KOPT-K1 (cell line): ENCODE data around the gene NAE1.
"Not testable (repeated sequence)": the region's sequence is repeated elsewhere in the genome, so short reads cannot be mapped to it uniquely, and the experiment has no call there.

ENCODE experiments used
- H3K27ac ChIP-seq: fragments of 200-600 bp; sonication (generic); 2 replicates; pipeline ENCODE4 v1.5.1; 2016; ENCODE audit warnings: antibody characterized with exemption, mild to moderate bottlenecking, low read depth, low read length; ENCODE audit not compliant: poor library complexity, severe bottlenecking
- H3K36me3 ChIP-seq: fragments of 200-600 bp; sonication (generic); 2 replicates; pipeline ENCODE4 v1.5.1; 2017; ENCODE audit warnings: antibody characterized with exemption, mild to moderate bottlenecking, low read length, moderate library complexity; ENCODE audit not compliant: insufficient read depth
- H3K9me3 ChIP-seq: fragments of 200-600 bp; sonication (generic); 2 replicates; pipeline ENCODE4 v1.5.1; 2017; ENCODE audit warnings: antibody characterized with exemption, low read length, mild to moderate bottlenecking; ENCODE audit not compliant: insufficient read depth, poor library complexity, severe bottlenecking

NAE1 gene

GRCh38 chr16:66798161-66798560, 32.6 kb downstream of the NAE1 start:
- H3K36me3 ChIP-seq = peaks cover 25% of the 10 kb centered on the region
- no peak overlapping the region for H3K27ac ChIP-seq
- no peaks in the 10 kb centered on the region for H3K9me3 ChIP-seq

DNA sequence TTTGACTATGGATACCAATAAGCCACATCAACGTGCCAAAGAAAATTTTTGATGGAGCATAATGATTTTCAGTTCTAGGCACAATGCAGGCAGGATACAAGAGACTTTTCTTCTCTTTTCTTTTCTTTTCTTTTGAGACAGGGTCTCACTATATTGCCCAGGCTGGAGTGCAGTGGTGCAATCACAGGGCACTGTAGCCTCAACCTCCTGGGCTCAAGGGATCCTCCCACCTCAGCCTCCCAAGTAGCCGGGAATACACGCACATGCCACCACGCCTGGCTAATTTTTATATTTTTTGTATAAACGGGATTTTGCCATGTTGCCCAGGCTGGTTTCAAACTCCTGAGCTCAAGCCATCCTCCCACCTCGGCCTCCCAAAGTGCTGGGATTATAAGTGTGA, 36.8 kb downstream of the NAE1 start:
- not testable (repeated sequence) for H3K9me3 ChIP-seq, H3K27ac ChIP-seq, H3K36me3 ChIP-seq

GRCh38 chr16:66790130-66790733, 40.5 kb downstream of the NAE1 start:
- H3K9me3 ChIP-seq = no peaks in the 10 kb centered on the region
- H3K27ac ChIP-seq = no peak overlapping the region
- no peaks in the 10 kb centered on the region for H3K36me3 ChIP-seq

GRCh38 chr16:66787427-66787826, 43.3 kb downstream of the NAE1 start:
- Histone ChIP-seq H3K36me3 (no peaks in the 10 kb centered on the region), H3K9me3 (no peaks in the 10 kb centered on the region), H3K27ac (no peak overlapping the region)

- Histone ChIP-seq H3K9me3 (no peaks in the 10 kb centered on the region), H3K27ac (no peak overlapping the region), H3K36me3 (no peaks in the 10 kb centered on the region)
Observed at GRCh38 chr16:66786551-66786950, 44.2 kb downstream of the NAE1 start.

GRCh38 chr16:66776457-66776856, 54.3 kb downstream of the NAE1 start:
- H3K27ac ChIP-seq = no peak overlapping the region
- H3K36me3 ChIP-seq = no peaks in the 10 kb centered on the region
- no peaks in the 10 kb centered on the region for H3K9me3 ChIP-seq

- Histone ChIP-seq H3K9me3 (no peaks in the 10 kb centered on the region), H3K27ac (no peak overlapping the region), H3K36me3 (no peaks in the 10 kb centered on the region)
Observed at GRCh38 chr16:66774981-66775380, 55.8 kb downstream of the NAE1 start.

DNA sequence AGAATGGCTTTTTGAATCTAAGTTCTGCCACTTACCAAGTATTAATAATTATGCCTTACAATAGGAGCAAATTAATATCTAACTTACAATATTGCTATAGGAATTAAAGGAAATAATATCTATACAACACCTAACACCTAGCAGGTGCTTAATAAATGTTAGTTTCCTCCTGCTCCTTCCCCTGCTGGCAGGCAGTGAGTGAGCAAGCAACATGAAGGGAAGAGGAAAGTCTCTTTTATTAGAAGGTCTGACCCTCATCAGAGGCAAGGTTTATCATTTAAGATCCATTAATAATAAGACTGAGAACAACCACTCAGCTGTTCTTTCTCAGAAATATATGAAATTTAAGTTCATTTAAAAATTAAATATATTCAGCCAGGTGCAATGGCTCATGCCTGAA, 72.7 kb downstream of the NAE1 start:
- Histone ChIP-seq H3K9me3 (no peaks in the 10 kb centered on the region), H3K36me3 (no peaks in the 10 kb centered on the region), H3K27ac (no peak overlapping the region)

DNA sequence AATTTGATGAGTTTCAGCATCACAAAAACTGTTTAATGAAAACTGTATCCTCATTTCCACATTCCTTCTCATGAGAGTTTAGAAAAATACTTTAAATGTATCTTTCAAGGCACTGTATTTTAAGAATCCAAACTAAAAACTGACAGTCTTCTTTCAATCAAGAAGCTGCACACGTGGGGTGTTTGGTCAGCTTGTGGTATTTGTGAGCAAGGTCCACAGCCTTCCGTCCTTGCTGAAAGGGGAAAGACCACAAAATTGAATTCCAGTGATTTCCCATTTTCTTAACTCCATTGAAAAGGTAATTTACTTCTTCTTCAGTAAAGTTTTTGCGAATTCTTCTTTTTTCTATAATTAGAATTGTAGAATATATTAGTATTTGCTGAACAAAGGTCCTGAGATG, 76.0 kb downstream of the NAE1 start:
- no peak overlapping the region for H3K27ac ChIP-seq
- H3K36me3 ChIP-seq = no peaks in the 10 kb centered on the region
- H3K9me3 ChIP-seq = no peaks in the 10 kb centered on the region

- Histone ChIP-seq H3K9me3 (no peaks in the 10 kb centered on the region), H3K27ac (no peak overlapping the region), H3K36me3 (peaks cover 3% of the 10 kb centered on the region)
Observed at GRCh38 chr16:66754211-66754610, 76.6 kb downstream of the NAE1 start.

DNA sequence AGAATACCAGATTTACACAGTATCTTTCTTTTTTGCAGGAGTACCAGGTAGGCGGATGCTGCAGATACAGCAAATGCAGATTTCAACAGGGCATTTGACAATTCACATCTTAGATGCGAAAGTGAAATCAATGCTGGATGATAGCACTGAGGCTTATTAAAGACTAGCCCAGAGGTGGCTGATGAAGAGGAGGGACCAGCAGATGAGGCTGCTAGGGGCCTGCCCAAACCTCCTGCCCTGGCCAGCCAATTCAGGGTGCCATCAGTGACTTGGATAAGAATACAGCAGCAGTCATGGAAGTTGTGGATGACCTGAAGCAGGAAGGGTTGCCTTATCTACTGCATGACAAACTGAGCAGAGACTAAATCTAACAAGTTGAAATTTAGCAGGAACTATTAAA, 77.8 kb downstream of the NAE1 start:
- Histone ChIP-seq H3K9me3 (no peaks in the 10 kb centered on the region), H3K27ac (no peak overlapping the region), H3K36me3 (peaks cover 16% of the 10 kb centered on the region)
